Measurements from ENCODE around the gene CRHR1. TPM values are rescaled to one million over a fixed set of nuclear protein-coding genes. Genes with fewer than 3 reads are reported as not detected.

Gene CRHR1
- total RNA-seq, 2 experiments from 2014 or later = not detected

- POLR2A ChIA-PET = no interaction called here
- no peaks in the 10 kb centered on the region for H3K36me3 Mint-ChIP-seq
- peaks cover 15% of the 10 kb centered on the region for H3K4me1 Mint-ChIP-seq (ENCODE audit: low read depth)
- CTCF ChIA-PET = interaction anchor here (1.4 kb wide), 2 partner anchors 23 to 79 kb away, joined by 3 to 4 read pairs; no protein-coding TSS in a partner anchor
- H3K27me3 Mint-ChIP-seq = peaks cover 2% of the 10 kb centered on the region
- no peak for DNase-seq
- intact Hi-C loops (cut with micrococcal nuclease) = no loop called here
- H3K4me3 Mint-ChIP-seq = no peak overlapping the region
- H3K27ac Mint-ChIP-seq = no peak overlapping the region
- no peaks in the 10 kb centered on the region for H3K9me3 Mint-ChIP-seq
Measured at GRCh38 chr17:45870342-45870974, 86.3 kb downstream of the CRHR1 start.

GRCh38 chr17:45871718-45872117 is 87.6 kb downstream of the CRHR1 start:
- ChIA-PET POLR2A (no interaction called here), CTCF (interaction anchor here (1.1 to 1.4 kb wide), 2 partner anchors 20 to 22 kb away, joined by 3 to 4 read pairs; no protein-coding TSS in a partner anchor)
- Mint-ChIP-seq H3K4me1 (ENCODE audit: low read depth) (peaks cover 15% of the 10 kb centered on the region), H3K27ac (no peak overlapping the region), H3K27me3 (peaks cover 2% of the 10 kb centered on the region), H3K4me3 (no peak overlapping the region), H3K36me3 (no peaks in the 10 kb centered on the region), H3K9me3 (no peaks in the 10 kb centered on the region)
- DNase-seq = peak; percentile 17
- intact Hi-C loops (cut with micrococcal nuclease) = no loop called here

- ChIA-PET POLR2A (no interaction called here), CTCF (interaction anchor here (0.9 kb wide), 1 partner anchor 319 kb away, joined by 3 read pairs; the partner anchor contains the start of gene KANSL1)
- intact Hi-C loops (cut with micrococcal nuclease) = no loop called here
- Mint-ChIP-seq H3K27ac (no peak overlapping the region), H3K36me3 (no peaks in the 10 kb centered on the region), H3K27me3 (peaks cover 2% of the 10 kb centered on the region), H3K4me3 (no peak overlapping the region), H3K9me3 (peaks cover 2% of the 10 kb centered on the region), H3K4me1 (ENCODE audit: low read depth) (peaks cover 12% of the 10 kb centered on the region)
- DNase-seq = peak; percentile 59
Measured at GRCh38 chr17:45873728-45874127, 89.6 kb downstream of the CRHR1 start.

GRCh38 chr17:45874151-45874550 is 90.0 kb downstream of the CRHR1 start:
- CTCF ChIA-PET = interaction anchor here (0.9 kb wide), 1 partner anchor 319 kb away, joined by 3 read pairs; the partner anchor contains the start of gene KANSL1
- no peak for DNase-seq

GRCh38 chr17:45876539-45876938 is 92.4 kb downstream of the CRHR1 start:
- H3K36me3 Mint-ChIP-seq = no peaks in the 10 kb centered on the region
- CTCF ChIA-PET = no interaction called here
- peaks cover 2% of the 10 kb centered on the region for H3K9me3 Mint-ChIP-seq
- POLR2A ChIA-PET = no interaction called here
- no peak overlapping the region for H3K4me3 Mint-ChIP-seq
- peaks cover 12% of the 10 kb centered on the region for H3K4me1 Mint-ChIP-seq (ENCODE audit: low read depth)
- no peak for DNase-seq
- H3K27ac Mint-ChIP-seq = no peak overlapping the region
- peaks cover 2% of the 10 kb centered on the region for H3K27me3 Mint-ChIP-seq
- intact Hi-C loops (cut with micrococcal nuclease) = no loop called here

More at GRCh38 chr17:45874151-45874550, 90.0 kb downstream of the CRHR1 start:
- no peak overlapping the region for H3K4me3 Mint-ChIP-seq
- no peaks in the 10 kb centered on the region for H3K36me3 Mint-ChIP-seq
- H3K27me3 Mint-ChIP-seq = peaks cover 2% of the 10 kb centered on the region
- no peak overlapping the region for H3K27ac Mint-ChIP-seq
- intact Hi-C loops (cut with micrococcal nuclease) = no loop called here
- H3K4me1 Mint-ChIP-seq (ENCODE audit: low read depth) = peaks cover 12% of the 10 kb centered on the region
- peaks cover 2% of the 10 kb centered on the region for H3K9me3 Mint-ChIP-seq
- POLR2A ChIA-PET = no interaction called here

- H3K4me3 Mint-ChIP-seq = no peak overlapping the region
- DNase-seq = no peak
- H3K9me3 Mint-ChIP-seq = peaks cover 2% of the 10 kb centered on the region
- no peaks in the 10 kb centered on the region for H3K36me3 Mint-ChIP-seq
- intact Hi-C loops (cut with micrococcal nuclease) = no loop called here
- H3K4me1 Mint-ChIP-seq (ENCODE audit: low read depth) = peaks cover 12% of the 10 kb centered on the region
- CTCF ChIA-PET = interaction anchor here (0.9 kb wide), 1 partner anchor 17 kb away, joined by 3 read pairs; the partner anchor contains the start of gene MAPT
- POLR2A ChIA-PET = interaction anchor here (0.6 kb wide), 1 partner anchor 16 kb away, joined by 5 read pairs; no protein-coding TSS in a partner anchor
- peaks cover 3% of the 10 kb centered on the region for H3K27me3 Mint-ChIP-seq
- no peak overlapping the region for H3K27ac Mint-ChIP-seq
Measured at GRCh38 chr17:45877467-45877866, 93.3 kb downstream of the CRHR1 start.

- intact Hi-C loops (cut with micrococcal nuclease) = no loop called here
- H3K4me1 Mint-ChIP-seq (ENCODE audit: low read depth) = no peaks in the 10 kb centered on the region
- H3K36me3 Mint-ChIP-seq = peaks cover 3% of the 10 kb centered on the region
- DNase-seq = no peak
- POLR2A ChIA-PET = no interaction called here
- CTCF ChIA-PET = no interaction called here
- H3K27me3 Mint-ChIP-seq = peaks cover 2% of the 10 kb centered on the region
- peaks cover 12% of the 10 kb centered on the region for H3K9me3 Mint-ChIP-seq
- H3K27ac Mint-ChIP-seq = no peak overlapping the region
- no peak overlapping the region for H3K4me3 Mint-ChIP-seq
Measured at GRCh38 chr17:45883063-45883462, 98.9 kb downstream of the CRHR1 start.

Other genes with a start within 250 kb of the CRHR1 start
- gene SPPL2C, start 60.6 kb downstream of the CRHR1 start, total RNA-seq = not detected
- gene MAPT, start 110.2 kb downstream of the CRHR1 start, total RNA-seq = 1 to 10 TPM; 1.5 to 1.8 TPM
- not detected for gene STH, start 214.9 kb downstream of the CRHR1 start, total RNA-seq